Measurements from ENCODE around the gene RNF31. TPM values are rescaled to one million over a fixed set of nuclear protein-coding genes. Genes with fewer than 3 reads are reported as not detected.

The RNF31 gene
- total and polyA plus RNA-seq, 2 of the 13 experiments (the other 11 are each of a cell fraction or from before 2014, with no cell fraction given), result 48.2 to 86.8 TPM

- TF ChIP-seq NFE2L2 (IDR thresholded peaks at IDR 0.05; ENCODE audit: low read length) (peak; percentile 11; the same call in 1 of the 2 replicates), AGO2 (optimal IDR thresholded peaks at IDR 0.05; ENCODE audit: low read depth, low read length) (peak; percentile 95), MAFF (IDR thresholded peaks at IDR 0.05; ENCODE audit: low read depth, low read length) (peak; percentile 55; the same call in 1 of the 2 replicates), ATF6 (CRISPR knock-in tag; conservative IDR thresholded peaks at IDR 0.05) (peak; percentile 95), PREB (CRISPR knock-in tag; IDR thresholded peaks at IDR 0.05) (0 out of 2 replicates have a peak, but pooled peaks have one; percentile 79), SRF (IDR thresholded peaks at IDR 0.05; ENCODE audit: low read depth, low read length) (peak; percentile 40), PCBP2 (optimal IDR thresholded peaks at IDR 0.05; ENCODE audit: low read depth, low read length, poor library complexity, severe bottlenecking) (no peak), JUNB (CRISPR knock-in tag; IDR thresholded peaks at IDR 0.05; ENCODE audit: borderline replicate concordance) (no peak), ZZZ3 (CRISPR knock-in tag; IDR thresholded peaks at IDR 0.05; ENCODE audit: borderline replicate concordance) (no peak; the same call in 1 of the 2 replicates), ZNF337 (CRISPR knock-in tag; IDR thresholded peaks at IDR 0.05; ENCODE audit: borderline replicate concordance, low read depth) (0 out of 2 replicates have a peak, but pooled peaks have one; percentile 78)
- TF ChIP-seq, protein P1, sequence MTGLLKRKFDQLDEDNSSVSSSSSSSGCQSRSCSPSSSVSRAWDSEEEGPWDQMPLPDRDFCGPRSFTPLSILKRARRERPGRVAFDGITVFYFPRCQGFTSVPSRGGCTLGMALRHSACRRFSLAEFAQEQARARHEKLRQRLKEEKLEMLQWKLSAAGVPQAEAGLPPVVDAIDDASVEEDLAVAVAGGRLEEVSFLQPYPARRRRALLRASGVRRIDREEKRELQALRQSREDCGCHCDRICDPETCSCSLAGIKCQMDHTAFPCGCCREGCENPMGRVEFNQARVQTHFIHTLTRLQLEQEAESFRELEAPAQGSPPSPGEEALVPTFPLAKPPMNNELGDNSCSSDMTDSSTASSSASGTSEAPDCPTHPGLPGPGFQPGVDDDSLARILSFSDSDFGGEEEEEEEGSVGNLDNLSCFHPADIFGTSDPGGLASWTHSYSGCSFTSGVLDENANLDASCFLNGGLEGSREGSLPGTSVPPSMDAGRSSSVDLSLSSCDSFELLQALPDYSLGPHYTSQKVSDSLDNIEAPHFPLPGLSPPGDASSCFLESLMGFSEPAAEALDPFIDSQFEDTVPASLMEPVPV (CRISPR knock-in tag; IDR thresholded peaks at IDR 0.05), result peak; percentile 88
- TF ChIP-seq, protein P2, sequence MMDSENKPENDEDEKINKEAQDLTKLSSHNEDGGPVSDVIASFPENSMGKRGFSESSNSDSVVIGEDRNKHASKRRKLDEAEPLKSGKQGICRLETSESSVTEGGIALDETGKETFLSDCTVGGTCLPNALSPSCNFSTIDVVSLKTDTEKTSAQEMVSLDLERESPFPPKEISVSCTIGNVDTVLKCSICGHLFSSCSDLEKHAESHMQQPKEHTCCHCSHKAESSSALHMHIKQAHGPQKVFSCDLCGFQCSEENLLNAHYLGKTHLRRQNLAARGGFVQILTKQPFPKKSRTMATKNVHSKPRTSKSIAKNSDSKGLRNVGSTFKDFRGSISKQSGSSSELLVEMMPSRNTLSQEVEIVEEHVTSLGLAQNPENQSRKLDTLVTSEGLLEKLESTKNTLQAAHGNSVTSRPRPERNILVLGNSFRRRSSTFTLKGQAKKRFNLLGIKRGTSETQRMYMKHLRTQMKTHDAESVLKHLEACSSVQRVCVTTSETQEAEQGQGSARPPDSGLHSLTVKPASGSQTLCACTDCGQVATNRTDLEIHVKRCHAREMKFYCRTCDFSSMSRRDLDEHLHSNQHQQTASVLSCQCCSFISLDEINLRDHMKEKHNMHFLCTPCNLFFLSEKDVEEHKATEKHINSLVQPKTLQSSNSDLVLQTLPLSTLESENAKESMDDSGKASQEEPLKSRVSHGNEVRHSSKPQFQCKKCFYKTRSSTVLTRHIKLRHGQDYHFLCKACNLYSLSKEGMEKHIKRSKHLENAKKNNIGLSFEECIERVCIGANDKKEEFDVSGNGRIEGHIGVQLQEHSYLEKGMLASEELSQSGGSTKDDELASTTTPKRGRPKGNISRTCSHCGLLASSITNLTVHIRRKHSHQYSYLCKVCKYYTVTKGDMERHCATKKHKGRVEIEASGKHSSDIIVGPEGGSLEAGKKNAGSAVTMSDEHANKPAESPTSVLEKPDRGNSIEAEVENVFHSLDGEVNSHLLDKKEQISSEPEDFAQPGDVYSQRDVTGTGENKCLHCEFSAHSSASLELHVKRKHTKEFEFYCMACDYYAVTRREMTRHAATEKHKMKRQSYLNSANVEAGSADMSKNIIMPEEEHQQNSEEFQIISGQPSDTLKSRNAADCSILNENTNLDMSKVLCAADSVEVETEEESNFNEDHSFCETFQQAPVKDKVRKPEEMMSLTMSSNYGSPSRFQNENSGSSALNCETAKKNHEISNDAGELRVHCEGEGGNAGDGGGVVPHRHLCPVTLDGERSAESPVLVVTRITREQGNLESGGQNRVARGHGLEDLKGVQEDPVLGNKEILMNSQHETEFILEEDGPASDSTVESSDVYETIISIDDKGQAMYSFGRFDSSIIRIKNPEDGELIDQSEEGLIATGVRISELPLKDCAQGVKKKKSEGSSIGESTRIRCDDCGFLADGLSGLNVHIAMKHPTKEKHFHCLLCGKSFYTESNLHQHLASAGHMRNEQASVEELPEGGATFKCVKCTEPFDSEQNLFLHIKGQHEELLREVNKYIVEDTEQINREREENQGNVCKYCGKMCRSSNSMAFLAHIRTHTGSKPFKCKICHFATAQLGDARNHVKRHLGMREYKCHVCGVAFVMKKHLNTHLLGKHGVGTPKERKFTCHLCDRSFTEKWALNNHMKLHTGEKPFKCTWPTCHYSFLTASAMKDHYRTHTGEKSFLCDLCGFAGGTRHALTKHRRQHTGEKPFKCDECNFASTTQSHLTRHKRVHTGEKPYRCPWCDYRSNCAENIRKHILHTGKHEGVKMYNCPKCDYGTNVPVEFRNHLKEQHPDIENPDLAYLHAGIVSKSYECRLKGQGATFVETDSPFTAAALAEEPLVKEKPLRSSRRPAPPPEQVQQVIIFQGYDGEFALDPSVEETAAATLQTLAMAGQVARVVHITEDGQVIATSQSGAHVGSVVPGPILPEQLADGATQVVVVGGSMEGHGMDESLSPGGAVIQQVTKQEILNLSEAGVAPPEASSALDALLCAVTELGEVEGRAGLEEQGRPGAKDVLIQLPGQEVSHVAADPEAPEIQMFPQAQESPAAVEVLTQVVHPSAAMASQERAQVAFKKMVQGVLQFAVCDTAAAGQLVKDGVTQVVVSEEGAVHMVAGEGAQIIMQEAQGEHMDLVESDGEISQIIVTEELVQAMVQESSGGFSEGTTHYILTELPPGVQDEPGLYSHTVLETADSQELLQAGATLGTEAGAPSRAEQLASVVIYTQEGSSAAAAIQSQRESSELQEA (CRISPR knock-in tag; IDR thresholded peaks at IDR 0.05; ENCODE audit: not compliant biosample characterization), result peak; percentile 96
Measured at GRCh38 chr14:24160850-24161804, 13.8 kb downstream of the RNF31 start, which contains the start of gene IRF9 (continued).

Data from HepG2 (cell line).